Natural killer cell treated with Interleukin-12 subunit alpha and Interleukin-12 subunit beta and Interleukin-15 and Interleukin-18, amount 100 ng/mL, for 72 hours (primary cell): Measurements from ENCODE around the gene SGMS1. TPM values are rescaled to one million over a fixed set of nuclear protein-coding genes. Genes with fewer than 3 reads are reported as not detected.
A peak's percentile ranks its signal among the peaks of the same experiment; 100 is the strongest.
"Not testable (repeated sequence)": the region's sequence is repeated elsewhere in the genome, so short reads cannot be mapped to it uniquely, and the experiment has no call there.

Experiments used
- ATAC-seq, 2 donors: fragments of 150-1000 bp; cut with Tn5 transposase in 1 of 2; sonication (Bioruptor Pico), chemical (Tn5 transposase) in 1 of 2; 2 replicates each; pipeline ENCODE4 v1.10.0; 2021
- DNase-seq: peaks from one replicate; pipeline ENCODE4 v3.0.0; 2022; ENCODE audit warnings: low spot score
- H3K27ac Mint-ChIP-seq, 2 donors: 1 replicate in 1 of 2; 2 replicates in 1 of 2; pipeline ENCODE4 v1.8.0; 2022; ENCODE audit warnings: mixed read lengths in 2 of 2, mild to moderate bottlenecking in 1 of 2, moderate library complexity in 1 of 2
- H3K27me3 Mint-ChIP-seq, 2 donors: 1 replicate in 1 of 2; 2 replicates in 1 of 2; pipeline ENCODE4 v1.8.0; 2022; ENCODE audit warnings: mixed read lengths in 2 of 2
- H3K36me3 Mint-ChIP-seq: one replicate; pipeline ENCODE4 v1.8.0; 2022; ENCODE audit warnings: mixed read lengths
- H3K4me1 Mint-ChIP-seq, 2 donors: 1 replicate in 1 of 2; 2 replicates in 1 of 2; pipeline ENCODE4 v1.8.0; 2022; ENCODE audit warnings: low read depth in 2 of 2, mixed read lengths in 2 of 2, mild to moderate bottlenecking in 1 of 2
- H3K4me3 Mint-ChIP-seq: one replicate; pipeline ENCODE4 v1.8.0; 2022; ENCODE audit warnings: mixed read lengths
- H3K9me3 Mint-ChIP-seq: 2 replicates; pipeline ENCODE4 v1.8.0; 2022; ENCODE audit warnings: mixed read lengths
- total RNA-seq, 2 donors: library from RNA; stranded (reverse); gene quantifications; one replicate each; pipeline ENCODE4 v1.2.3, GENCODE V29; 2022

Gene SGMS1
- total RNA-seq, 2 donors from 2014 or later = 31.6 to 49.0 TPM

DNA sequence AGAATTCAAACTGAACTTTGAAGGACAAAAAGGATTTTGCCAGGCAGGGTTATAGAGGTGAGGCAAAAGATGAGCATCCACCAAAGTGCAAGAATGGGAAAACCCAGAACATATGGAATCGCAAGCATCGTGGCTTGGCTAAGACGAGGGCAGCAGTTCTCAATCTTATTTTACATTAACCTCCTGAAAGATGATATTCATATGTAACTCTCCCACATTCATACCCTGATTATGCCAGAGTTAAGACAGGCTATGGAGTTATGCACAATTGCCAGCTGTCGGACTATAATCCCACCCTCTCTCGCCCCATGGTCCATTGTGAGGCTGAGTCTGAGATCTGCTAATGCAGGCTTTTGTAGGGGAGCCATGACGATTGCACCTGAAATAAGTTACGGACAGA, 351.2 kb downstream of the SGMS1 start:
- no peak overlapping the region for H3K27ac Mint-ChIP-seq
- DNase-seq (no peak), ATAC-seq (no peak)
- no peak overlapping the region for H3K4me3 Mint-ChIP-seq
- no peaks in the 10 kb centered on the region for H3K9me3 Mint-ChIP-seq
- peaks cover 18 to 20% of the 10 kb centered on the region in 2 donors for H3K27me3 Mint-ChIP-seq
- H3K4me1 Mint-ChIP-seq = peaks cover 0 to 3% of the 10 kb centered on the region in 2 donors
- H3K36me3 Mint-ChIP-seq = no peaks in the 10 kb centered on the region

DNA sequence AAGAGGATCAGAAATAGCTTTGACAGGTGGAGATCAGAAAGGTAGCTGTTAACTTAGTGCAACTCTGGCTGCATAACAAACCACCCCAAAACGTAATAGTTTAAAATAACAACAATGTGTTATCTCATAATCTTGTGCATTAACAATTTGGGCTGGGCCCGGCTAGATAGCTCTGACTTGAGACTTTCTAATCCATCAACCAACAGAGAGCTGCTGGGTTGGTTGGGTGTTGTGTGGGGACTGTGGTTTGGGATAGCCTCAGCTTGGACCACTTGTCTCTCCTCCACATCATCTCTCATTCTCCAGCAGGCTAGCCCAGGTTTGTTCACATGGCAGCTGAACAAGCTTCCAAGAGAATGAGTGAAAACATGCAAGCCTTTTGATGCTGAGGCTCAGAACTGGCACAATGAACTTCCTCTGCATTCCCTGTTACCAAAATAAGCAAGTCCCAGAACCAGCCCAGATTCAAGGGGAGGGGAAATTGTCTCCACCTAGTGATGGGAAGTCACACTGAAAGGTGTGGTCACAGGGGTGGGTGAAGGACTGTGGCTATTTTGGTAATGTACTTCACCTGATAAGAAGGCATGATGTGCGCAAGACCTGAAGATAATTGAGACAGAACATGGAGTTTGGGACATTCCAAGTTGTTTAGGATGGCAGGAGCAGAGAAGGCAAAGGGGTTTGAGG, 352.0 kb downstream of the SGMS1 start:
- H3K27ac Mint-ChIP-seq = no peak overlapping the region
- no peak for ATAC-seq

DNA sequence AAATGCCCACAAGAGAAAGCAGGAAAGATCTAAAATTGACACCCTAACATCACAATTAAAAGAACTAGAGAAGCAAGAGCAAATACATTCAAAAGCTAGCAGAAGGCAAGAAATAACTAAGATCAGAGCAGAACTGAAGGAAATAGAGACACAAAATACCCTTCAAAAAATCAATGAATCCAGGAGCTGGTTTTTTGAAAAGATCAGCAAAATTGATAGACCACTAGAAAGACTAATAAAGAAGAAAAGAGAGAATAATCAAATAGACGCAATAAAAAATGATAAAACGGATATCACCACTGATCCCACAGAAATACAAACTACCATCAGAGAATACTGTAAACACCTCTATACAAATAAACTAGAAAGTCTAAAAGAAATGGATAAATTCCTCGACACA, 355.9 kb downstream of the SGMS1 start:
- not testable (repeated sequence) for DNase-seq, H3K4me1 Mint-ChIP-seq, ATAC-seq, H3K9me3 Mint-ChIP-seq, H3K4me3 Mint-ChIP-seq, H3K27ac Mint-ChIP-seq
- peaks cover 22 to 41% of the 10 kb centered on the region in 2 donors for H3K27me3 Mint-ChIP-seq
- peaks cover 11% of the 10 kb centered on the region for H3K36me3 Mint-ChIP-seq

More for the DNA sequence above, 352.0 kb downstream of the SGMS1 start:
- H3K4me1 Mint-ChIP-seq = peaks cover 0 to 3% of the 10 kb centered on the region in 2 donors
- H3K27me3 Mint-ChIP-seq = peaks cover 15 to 16% of the 10 kb centered on the region in 2 donors
- no peak for DNase-seq
- H3K9me3 Mint-ChIP-seq = no peaks in the 10 kb centered on the region
- no peak overlapping the region for H3K4me3 Mint-ChIP-seq
- no peaks in the 10 kb centered on the region for H3K36me3 Mint-ChIP-seq

GRCh38 chr10:50262625-50263024, 361.1 kb downstream of the SGMS1 start:
- H3K4me1 Mint-ChIP-seq = peaks cover 7 to 28% of the 10 kb centered on the region in 2 donors
- not testable (repeated sequence) for H3K27ac Mint-ChIP-seq, DNase-seq, H3K9me3 Mint-ChIP-seq, ATAC-seq
- peaks cover 23 to 36% of the 10 kb centered on the region in 2 donors for H3K27me3 Mint-ChIP-seq
- peak overlapping the region; percentile 30 for H3K4me3 Mint-ChIP-seq
- H3K36me3 Mint-ChIP-seq = peaks cover 11% of the 10 kb centered on the region

DNA sequence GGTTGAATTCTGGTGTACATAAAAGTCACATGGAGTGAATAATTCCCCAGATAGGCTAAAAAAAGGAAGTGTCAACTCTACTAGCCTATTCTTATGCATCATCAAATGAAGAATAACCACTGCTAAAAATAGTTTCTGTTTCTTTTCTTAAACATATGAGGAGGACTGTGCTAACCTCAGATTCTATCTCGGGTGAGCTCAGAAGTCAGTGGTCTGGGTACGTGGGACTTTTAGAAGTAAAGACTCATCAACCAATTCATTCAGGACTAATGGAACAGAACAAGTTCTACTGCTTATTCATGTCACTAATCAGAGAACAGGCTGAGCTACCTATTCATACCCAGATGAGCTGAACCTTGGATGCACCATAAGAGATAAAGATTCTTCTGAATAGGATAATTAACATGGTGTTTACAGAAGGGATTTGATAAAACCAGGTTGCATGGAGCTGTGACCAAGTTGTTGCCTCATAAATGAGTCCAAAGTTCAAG, 362.9 kb downstream of the SGMS1 start:
- no peak for DNase-seq
- Mint-ChIP-seq H3K27me3 (peaks cover 27 to 32% of the 10 kb centered on the region in 2 donors), H3K27ac (peak overlapping the region in 1 of 2 donors; percentile 12)

More for the DNA sequence above, 362.9 kb downstream of the SGMS1 start:
- peak; percentile 76 to 94 for ATAC-seq
- Mint-ChIP-seq H3K4me3 (peak overlapping the region; percentile 19), H3K4me1 (peaks cover 7 to 28% of the 10 kb centered on the region in 2 donors), H3K9me3 (no peaks in the 10 kb centered on the region), H3K36me3 (peaks cover 11% of the 10 kb centered on the region)

Other genes starting within 250 kb of the SGMS1 start
- 1 to 10 TPM; 3.4 to 5.2 TPM for gene ASAH2B, start 116.0 kb upstream of the SGMS1 start, total RNA-seq